Thoracic aorta (tissue), 2 donors: ENCODE results near the gene IGDCC3. TPM values are rescaled to one million over a fixed set of nuclear protein-coding genes. Genes with fewer than 3 reads are reported as not detected.

Experiments used
- ATAC-seq: fragments of 150-250 bp; one replicate; pipeline ENCODE4 v1.8.0; 2017; ENCODE audit warnings: low read depth; ENCODE audit not compliant: insufficient number of reproducible peaks, low FRiP score
- DNase-seq: peaks from one replicate; pipeline ENCODE4 v3.0.0-alpha.2; 2020; ENCODE audit warnings: low spot score
- H3K27ac ChIP-seq, 2 donors: fragments of 200-600 bp; sonication (generic); 1 replicate in 1 of 2; 2 replicates in 1 of 2; pipeline ENCODE4 v1.5.1; 2016; ENCODE audit warnings: mild to moderate bottlenecking in 2 of 2, moderate library complexity in 2 of 2
- H3K27me3 ChIP-seq: fragments of 200-600 bp; sonication (generic); replicated peaks from 2 replicates; pipeline ENCODE4 v1.6.0; 2016; ENCODE audit warnings: mild to moderate bottlenecking; ENCODE audit not compliant: insufficient read depth
- H3K36me3 ChIP-seq: fragments of 200-600 bp; sonication (generic); one replicate; pipeline ENCODE4 v1.5.1; 2016
- H3K4me1 ChIP-seq, 2 donors: fragments of 200-600 bp; sonication (generic); 1 replicate in 1 of 2; 2 replicates in 1 of 2; pipeline versions ENCODE4 v1.5.1 to v1.6.0; 2016; ENCODE audit warnings: low read depth in 2 of 2, mild to moderate bottlenecking in 1 of 2; ENCODE audit not compliant: control insufficient read depth in 1 of 2
- H3K4me3 ChIP-seq: fragments of 200-600 bp; sonication (generic); 2 replicates; pipeline ENCODE4 v1.5.1; 2016; ENCODE audit warnings: mild to moderate bottlenecking
- H3K9me3 ChIP-seq: fragments of 200-600 bp; sonication (generic); 2 replicates; pipeline ENCODE4 v1.5.1; 2016
- CTCF ChIP-seq: fragments of 200-600 bp; sonication (generic); IDR thresholded peaks from one replicate; pipeline ENCODE4 v1.5.1; 2019; ENCODE audit warnings: antibody characterized with exemption
- total RNA-seq, 2 donors: library from RNA; depleted of rRNA; stranded (reverse); fragments of >200 nt; gene quantifications; one replicate each; pipeline versions ENCODE4 v1.1.0 to v1.2.3, GENCODE V29; 2016

IGDCC3 gene
- total RNA-seq = not detected

GRCh38 chr15:65377976-65378366 lies at the start of gene IGDCC3:
TSS of gene IGDCC3 (minus strand) at chr15:65378002. CDS start at chr15:65377788, 214 bp downstream.
- TF ChIP-seq CTCF = no peak
- H3K9me3 ChIP-seq = no peaks in the 10 kb centered on the region
- no peak for DNase-seq
- no peaks in the 10 kb centered on the region for H3K27me3 ChIP-seq
- peaks cover 2 to 9% of the 10 kb centered on the region in 2 donors for H3K4me1 ChIP-seq
- no peak for ATAC-seq
- peak within 1 kb of the TSS; percentile 76 for H3K4me3 ChIP-seq
- H3K36me3 ChIP-seq = no peaks in the 10 kb centered on the region
- no peak within 1 kb of the TSS for H3K27ac ChIP-seq

DNA sequence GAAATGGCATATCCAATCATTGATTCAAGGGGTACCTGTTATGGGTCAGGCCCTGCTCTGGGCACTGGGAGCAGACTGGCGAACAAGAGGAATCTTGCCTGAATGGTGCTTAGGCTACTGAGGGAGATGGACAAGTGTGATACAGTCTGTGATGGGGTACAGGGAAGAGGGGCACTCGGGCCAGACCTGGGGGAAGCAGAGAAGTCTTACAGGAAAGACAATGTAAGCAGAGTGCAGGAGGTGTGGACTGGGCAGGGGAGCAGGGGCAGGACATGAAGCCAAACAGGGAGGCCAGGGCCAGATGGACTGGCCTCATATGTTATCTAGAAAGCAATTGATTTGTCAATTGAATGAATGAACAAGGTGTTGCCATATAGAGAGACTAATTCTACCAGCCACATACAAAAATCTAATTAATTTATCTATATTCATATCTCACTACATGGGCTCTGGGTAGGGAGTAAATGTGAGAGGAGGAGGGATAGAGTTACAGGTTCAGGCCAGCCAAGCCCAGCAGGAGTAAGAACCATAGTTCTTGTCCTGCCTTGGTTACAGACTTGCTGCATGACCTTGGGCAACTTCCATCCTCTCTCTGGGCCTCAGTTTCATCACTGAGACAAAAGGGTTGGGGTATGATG lies 48.5 kb upstream of the IGDCC3 start:
- Histone ChIP-seq H3K4me3 (no peak overlapping the region), H3K27ac (no peak overlapping the region), H3K9me3 (no peaks in the 10 kb centered on the region), H3K36me3 (no peaks in the 10 kb centered on the region), H3K4me1 (peaks cover 8 to 9% of the 10 kb centered on the region in 2 donors), H3K27me3 (no peaks in the 10 kb centered on the region)
- no peak for DNase-seq
- no peak for ATAC-seq
- no peak for TF ChIP-seq CTCF

- Histone ChIP-seq H3K4me3 (no peak overlapping the region), H3K4me1 (peaks cover 12 to 15% of the 10 kb centered on the region in 2 donors), H3K27me3 (no peaks in the 10 kb centered on the region), H3K36me3 (no peaks in the 10 kb centered on the region), H3K9me3 (no peaks in the 10 kb centered on the region), H3K27ac (no peak overlapping the region)
- DNase-seq (no peak), ATAC-seq (no peak)
- TF ChIP-seq CTCF = no peak
Observed at GRCh38 chr15:65424683-65425082, 46.9 kb upstream of the IGDCC3 start.

DNA sequence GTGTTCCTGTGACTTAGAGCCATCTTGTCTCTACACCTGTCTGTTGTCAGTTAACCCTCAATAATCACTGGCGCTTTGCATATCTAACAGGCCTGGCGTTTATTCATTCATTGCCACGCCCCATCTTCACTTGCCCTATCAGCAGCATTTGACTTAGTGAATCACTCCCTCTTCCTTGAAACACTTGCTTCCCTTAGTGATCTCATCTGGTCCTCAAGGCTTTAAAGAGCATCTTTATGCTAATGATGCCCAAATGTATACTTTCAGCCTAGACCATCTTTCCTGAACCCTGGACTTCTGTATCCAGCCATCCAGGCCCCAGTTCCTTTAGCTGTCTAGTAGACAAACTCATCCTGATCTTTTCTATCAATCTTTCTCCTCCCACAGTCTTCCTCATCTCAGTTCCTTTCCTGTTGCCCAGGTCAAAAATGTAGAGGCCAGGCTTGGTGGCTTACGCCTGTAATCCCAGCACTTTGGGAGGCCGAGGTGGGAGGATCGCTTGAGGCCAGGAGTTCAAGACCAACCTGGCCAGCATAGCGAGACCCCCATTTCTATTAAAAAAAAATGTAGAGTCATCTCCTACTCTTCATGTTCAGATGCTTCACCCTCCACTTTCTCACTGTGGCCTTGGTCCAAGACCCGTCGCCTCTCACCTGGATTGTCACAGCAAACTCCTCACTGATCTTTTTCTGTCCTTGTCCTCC lies 46.3 kb upstream of the IGDCC3 start:
- no peak for DNase-seq
- Histone ChIP-seq H3K4me1 (peaks cover 12 to 15% of the 10 kb centered on the region in 2 donors), H3K36me3 (no peaks in the 10 kb centered on the region), H3K9me3 (no peaks in the 10 kb centered on the region), H3K4me3 (no peak overlapping the region), H3K27me3 (no peaks in the 10 kb centered on the region), H3K27ac (no peak overlapping the region)
- no peak for TF ChIP-seq CTCF
- no peak for ATAC-seq

- no peak for DNase-seq
- no peak overlapping the region for H3K27ac ChIP-seq
- ATAC-seq = no peak
Observed at GRCh38 chr15:65423150-65423975, 45.6 kb upstream of the IGDCC3 start.

More at GRCh38 chr15:65423150-65423975, 45.6 kb upstream of the IGDCC3 start:
- H3K4me1 ChIP-seq = peaks cover 12 to 15% of the 10 kb centered on the region in 2 donors
- H3K27me3 ChIP-seq = no peaks in the 10 kb centered on the region
- no peak for TF ChIP-seq CTCF
- no peaks in the 10 kb centered on the region for H3K36me3 ChIP-seq
- H3K4me3 ChIP-seq = peak overlapping the region; percentile 36
- no peaks in the 10 kb centered on the region for H3K9me3 ChIP-seq
